Measurements from ENCODE around the gene KCNJ9. TPM values are rescaled to one million over a fixed set of nuclear protein-coding genes. Genes with fewer than 3 reads are reported as not detected.

Gene KCNJ9
- total RNA-seq, 1 donor from 2014 or later = not detected

GRCh38 chr1:160128636-160129035, 47.3 kb downstream of the KCNJ9 start:
- H3K36me3 ChIP-seq (ENCODE audit: control insufficient read depth, insufficient read depth, low read length) = no peaks in the 10 kb centered on the region
- TF ChIP-seq, protein P1, sequence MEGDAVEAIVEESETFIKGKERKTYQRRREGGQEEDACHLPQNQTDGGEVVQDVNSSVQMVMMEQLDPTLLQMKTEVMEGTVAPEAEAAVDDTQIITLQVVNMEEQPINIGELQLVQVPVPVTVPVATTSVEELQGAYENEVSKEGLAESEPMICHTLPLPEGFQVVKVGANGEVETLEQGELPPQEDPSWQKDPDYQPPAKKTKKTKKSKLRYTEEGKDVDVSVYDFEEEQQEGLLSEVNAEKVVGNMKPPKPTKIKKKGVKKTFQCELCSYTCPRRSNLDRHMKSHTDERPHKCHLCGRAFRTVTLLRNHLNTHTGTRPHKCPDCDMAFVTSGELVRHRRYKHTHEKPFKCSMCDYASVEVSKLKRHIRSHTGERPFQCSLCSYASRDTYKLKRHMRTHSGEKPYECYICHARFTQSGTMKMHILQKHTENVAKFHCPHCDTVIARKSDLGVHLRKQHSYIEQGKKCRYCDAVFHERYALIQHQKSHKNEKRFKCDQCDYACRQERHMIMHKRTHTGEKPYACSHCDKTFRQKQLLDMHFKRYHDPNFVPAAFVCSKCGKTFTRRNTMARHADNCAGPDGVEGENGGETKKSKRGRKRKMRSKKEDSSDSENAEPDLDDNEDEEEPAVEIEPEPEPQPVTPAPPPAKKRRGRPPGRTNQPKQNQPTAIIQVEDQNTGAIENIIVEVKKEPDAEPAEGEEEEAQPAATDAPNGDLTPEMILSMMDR (IDR thresholded peaks at IDR 0.05; ENCODE audit: insufficient read depth, low read length, poor library complexity, severe bottlenecking) = no peak
- peaks cover 11% of the 10 kb centered on the region for H3K27me3 ChIP-seq (ENCODE audit: control insufficient read depth, insufficient read depth, low read length)
- no peak for DNase-seq (ENCODE audit: low read depth)
- no peak overlapping the region for H3K4me3 ChIP-seq (ENCODE audit: low read depth, low read length)

DNA sequence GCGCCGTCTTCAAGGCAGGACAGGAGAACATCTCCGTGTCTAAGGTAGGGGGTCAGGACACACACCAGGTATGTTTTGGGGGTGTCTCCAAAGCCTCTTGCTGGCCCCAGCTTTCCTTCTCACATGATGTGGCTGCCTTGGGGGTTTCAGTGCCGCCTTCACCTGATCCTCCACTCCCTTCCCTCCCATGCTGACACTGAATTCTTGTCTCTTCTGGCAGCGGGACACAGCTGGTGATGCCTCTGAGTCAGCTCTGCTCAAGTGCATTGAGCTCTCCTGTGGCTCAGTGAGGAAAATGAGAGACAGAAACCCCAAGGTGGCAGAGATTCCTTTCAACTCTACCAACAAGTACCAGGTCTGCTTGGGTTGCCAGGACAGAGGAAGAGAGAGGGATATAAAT, 47.7 kb downstream of the KCNJ9 start:
- Histone ChIP-seq H3K27me3 (ENCODE audit: control insufficient read depth, insufficient read depth, low read length) (peaks cover 11% of the 10 kb centered on the region), H3K4me3 (ENCODE audit: low read depth, low read length) (no peak overlapping the region), H3K36me3 (ENCODE audit: control insufficient read depth, insufficient read depth, low read length) (no peaks in the 10 kb centered on the region)
- TF ChIP-seq, protein P1 (IDR thresholded peaks at IDR 0.05; ENCODE audit: insufficient read depth, low read length, poor library complexity, severe bottlenecking) = no peak
- peak; percentile 32 for DNase-seq (ENCODE audit: low read depth)

DNA sequence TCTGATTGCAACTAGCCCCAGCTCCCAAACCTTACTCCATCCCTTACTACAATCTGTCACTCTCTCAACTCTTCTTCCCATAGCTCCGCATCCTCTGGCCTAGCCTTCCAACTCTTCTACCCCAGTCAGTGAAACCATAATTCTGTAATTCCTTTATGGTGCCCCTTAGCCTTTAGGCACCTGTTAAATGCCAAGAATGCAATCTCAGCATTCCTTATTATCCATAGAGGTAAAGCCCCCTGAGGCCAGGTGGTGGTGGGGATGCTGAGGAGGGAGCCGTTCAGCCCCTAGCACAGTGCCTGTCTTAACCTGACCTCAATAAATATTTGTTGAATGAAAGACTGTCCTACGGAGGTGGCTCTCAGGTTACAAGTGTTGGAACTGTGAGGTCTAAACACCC, 48.2 kb downstream of the KCNJ9 start:
- DNase-seq (ENCODE audit: low read depth) = no peak
- TF ChIP-seq, protein P1 (IDR thresholded peaks at IDR 0.05; ENCODE audit: insufficient read depth, low read length, poor library complexity, severe bottlenecking) = no peak
- H3K4me3 ChIP-seq (ENCODE audit: low read depth, low read length) = no peak overlapping the region
- peaks cover 11% of the 10 kb centered on the region for H3K27me3 ChIP-seq (ENCODE audit: control insufficient read depth, insufficient read depth, low read length)
- H3K36me3 ChIP-seq (ENCODE audit: control insufficient read depth, insufficient read depth, low read length) = no peaks in the 10 kb centered on the region

DNA sequence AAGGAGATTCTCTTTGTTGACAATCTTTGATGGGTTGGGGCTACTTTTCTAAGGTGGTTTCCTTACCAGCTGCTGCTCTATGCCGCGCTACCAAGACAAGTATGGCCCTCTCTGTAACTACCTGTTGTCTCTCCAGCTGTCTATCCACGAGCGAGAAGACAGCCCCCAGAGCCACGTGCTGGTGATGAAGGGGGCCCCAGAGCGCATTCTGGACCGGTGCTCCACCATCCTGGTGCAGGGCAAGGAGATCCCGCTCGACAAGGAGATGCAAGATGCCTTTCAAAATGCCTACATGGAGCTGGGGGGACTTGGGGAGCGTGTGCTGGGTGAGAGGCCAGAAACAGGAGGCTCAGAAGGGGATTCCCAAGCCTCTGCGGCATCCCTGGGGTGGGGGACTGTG, 48.6 kb downstream of the KCNJ9 start:
- DNase-seq (ENCODE audit: low read depth) = no peak
- H3K27me3 ChIP-seq (ENCODE audit: control insufficient read depth, insufficient read depth, low read length) = peaks cover 12% of the 10 kb centered on the region
- TF ChIP-seq, protein P1 (IDR thresholded peaks at IDR 0.05; ENCODE audit: insufficient read depth, low read length, poor library complexity, severe bottlenecking) = no peak

GRCh38 chr1:160130486-160130885, 49.1 kb downstream of the KCNJ9 start:
- TF ChIP-seq, protein P1 (IDR thresholded peaks at IDR 0.05; ENCODE audit: insufficient read depth, low read length, poor library complexity, severe bottlenecking) = no peak
- Histone ChIP-seq H3K36me3 (ENCODE audit: control insufficient read depth, insufficient read depth, low read length) (no peaks in the 10 kb centered on the region), H3K27me3 (ENCODE audit: control insufficient read depth, insufficient read depth, low read length) (peaks cover 16% of the 10 kb centered on the region), H3K4me3 (ENCODE audit: low read depth, low read length) (no peak overlapping the region)
- no peak for DNase-seq (ENCODE audit: low read depth)

More for the DNA sequence above, 48.6 kb downstream of the KCNJ9 start:
- H3K4me3 ChIP-seq (ENCODE audit: low read depth, low read length) = no peak overlapping the region
- no peaks in the 10 kb centered on the region for H3K36me3 ChIP-seq (ENCODE audit: control insufficient read depth, insufficient read depth, low read length)

DNA sequence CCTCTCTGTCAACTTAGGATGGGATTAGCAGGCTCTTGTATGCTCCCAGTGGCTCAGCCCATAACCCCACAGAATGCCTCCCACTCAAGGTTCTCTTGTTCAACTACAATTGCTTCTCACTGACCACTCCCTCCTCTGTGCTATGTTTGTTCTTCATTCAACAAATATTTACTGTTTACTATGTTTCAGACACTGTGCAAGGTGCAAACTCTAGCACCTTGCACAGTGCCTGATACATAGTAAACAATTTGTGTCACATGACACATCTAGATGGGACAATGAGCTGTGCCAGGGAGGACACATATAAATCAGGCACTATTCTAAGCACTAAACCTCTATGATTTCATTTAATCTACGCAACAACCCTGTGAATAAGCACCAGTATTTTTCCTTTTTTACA, 49.6 kb downstream of the KCNJ9 start:
- H3K27me3 ChIP-seq (ENCODE audit: control insufficient read depth, insufficient read depth, low read length) = peaks cover 16% of the 10 kb centered on the region
- H3K36me3 ChIP-seq (ENCODE audit: control insufficient read depth, insufficient read depth, low read length) = no peaks in the 10 kb centered on the region
- TF ChIP-seq, protein P1 (IDR thresholded peaks at IDR 0.05; ENCODE audit: insufficient read depth, low read length, poor library complexity, severe bottlenecking) = no peak
- no peak for DNase-seq (ENCODE audit: low read depth)
- H3K4me3 ChIP-seq (ENCODE audit: low read depth, low read length) = no peak overlapping the region
